Activated CD8-positive, alpha-beta T cell treated with anti-CD3 and anti-CD28 coated beads for 36 hours (primary cell): ENCODE results near the gene GNLY. TPM values are rescaled to one million over a fixed set of nuclear protein-coding genes. Genes with fewer than 3 reads are reported as not detected.

Experiments
- ATAC-seq: fragments of 200-7000 bp; cut with Tn5 transposase; one replicate; pipeline ENCODE4 v1.10.0; 2021; ENCODE audit warnings: mild to moderate bottlenecking, moderate library complexity
- CTCF ChIA-PET: fragments of 350-600 bp; sonication (Branson Sonifier 250); formaldehyde crosslinking; loops from one replicate; lab custom pipeline; 2021; ENCODE audit warnings: antibody characterized with exemption; lab: Charles Lee
- POLR2A ChIA-PET: fragments of 350-600 bp; sonication (Branson Sonifier 250); formaldehyde crosslinking; loops from one replicate; lab custom pipeline; 2021; ENCODE audit warnings: antibody characterized with exemption; lab: Charles Lee
- DNase-seq: peaks from one replicate; pipeline ENCODE4 v3.0.0-alpha.2; 2020
- H3K27ac Mint-ChIP-seq: one replicate; pipeline ENCODE4 v1.8.0; 2021; ENCODE audit warnings: mild to moderate bottlenecking, mixed read lengths
- H3K27me3 Mint-ChIP-seq: one replicate; pipeline ENCODE4 v1.8.0; 2021; ENCODE audit warnings: mixed read lengths
- H3K36me3 Mint-ChIP-seq: one replicate; pipeline ENCODE4 v1.8.0; 2021; ENCODE audit warnings: low read depth, mixed read lengths
- H3K4me1 Mint-ChIP-seq: one replicate; pipeline ENCODE4 v1.8.0; 2021; ENCODE audit warnings: low read depth, mixed read lengths
- H3K4me3 Mint-ChIP-seq: one replicate; pipeline ENCODE4 v1.8.0; 2021; ENCODE audit warnings: mild to moderate bottlenecking, moderate library complexity, mixed read lengths
- H3K9me3 Mint-ChIP-seq: one replicate; pipeline ENCODE4 v1.8.0; 2021; ENCODE audit warnings: mixed read lengths
- CTCF ChIP-seq: fragments of 200-600 bp; IDR thresholded peaks from one replicate; pipeline ENCODE4 v1.8.0; 2022; ENCODE audit warnings: antibody characterized with exemption, mild to moderate bottlenecking
- intact Hi-C: fragments of 100-400 bp; cut with micrococcal nuclease; formaldehyde crosslinking; loops from one replicate; pipeline ENCODE4 v1.10.0; 2022
- total RNA-seq, 2 experiments: library from RNA; stranded (reverse); gene quantifications; one replicate each; pipeline ENCODE4 v1.2.3, GENCODE V29; 2021

GNLY gene
- total RNA-seq, 2 experiments from 2014 or later: 46.7 to 52.6 TPM

GRCh38 chr2:85741211-85741832 is 47.2 kb downstream of the GNLY start:
- ChIA-PET POLR2A (interaction anchor here (1.6 kb wide), 1 partner anchor 22 kb away, joined by 5 read pairs; no protein-coding TSS in a partner anchor), CTCF (interaction anchor here (0.8 to 6.4 kb wide), 4 partner anchors 9 to 73 kb away, joined by 3 to 32 read pairs (median 12); no protein-coding TSS in a partner anchor)
- H3K4me3 Mint-ChIP-seq: no peak overlapping the region
- no peaks in the 10 kb centered on the region for H3K4me1 Mint-ChIP-seq
- no peaks in the 10 kb centered on the region for H3K36me3 Mint-ChIP-seq
- H3K9me3 Mint-ChIP-seq: no peaks in the 10 kb centered on the region
- peaks cover 29% of the 10 kb centered on the region for H3K27me3 Mint-ChIP-seq
- intact Hi-C loops: no loop called here
- DNase-seq (no peak), ATAC-seq (no peak)
- no peak for TF ChIP-seq CTCF
- H3K27ac Mint-ChIP-seq: no peak overlapping the region

GRCh38 chr2:85741833-85742455 is 47.8 kb downstream of the GNLY start:
- ChIA-PET CTCF (interaction anchor here (0.8 to 6.4 kb wide), 5 partner anchors 9 to 72 kb away, joined by 3 to 32 read pairs (median 7); no protein-coding TSS in a partner anchor), POLR2A (no interaction called here)
- intact Hi-C loops: no loop called here
- DNase-seq (no peak), ATAC-seq (no peak)
- H3K27ac Mint-ChIP-seq: no peak overlapping the region
- H3K9me3 Mint-ChIP-seq: no peaks in the 10 kb centered on the region
- H3K4me3 Mint-ChIP-seq: no peak overlapping the region
- no peak for TF ChIP-seq CTCF
- H3K36me3 Mint-ChIP-seq: no peaks in the 10 kb centered on the region
- peaks cover 29% of the 10 kb centered on the region for H3K27me3 Mint-ChIP-seq
- no peaks in the 10 kb centered on the region for H3K4me1 Mint-ChIP-seq

- Mint-ChIP-seq H3K36me3 (no peaks in the 10 kb centered on the region), H3K4me3 (no peak overlapping the region), H3K4me1 (no peaks in the 10 kb centered on the region), H3K9me3 (no peaks in the 10 kb centered on the region), H3K27me3 (peaks cover 31% of the 10 kb centered on the region), H3K27ac (no peak overlapping the region)
- ChIA-PET CTCF (interaction anchor here (1.3 to 6.4 kb wide), 2 partner anchors 14 to 64 kb away, joined by 4 to 32 read pairs; no protein-coding TSS in a partner anchor), POLR2A (no interaction called here)
- peak; percentile 11 for DNase-seq
- ATAC-seq: no peak
- TF ChIP-seq CTCF: no peak
- intact Hi-C loops: no loop called here
Measured at GRCh38 chr2:85743304-85743978, 49.3 kb downstream of the GNLY start.

GRCh38 chr2:85744055-85744454 is 49.9 kb downstream of the GNLY start:
- ChIA-PET CTCF (interaction anchor here (1.3 to 6.4 kb wide), 2 partner anchors 15 to 65 kb away, joined by 4 to 32 read pairs; no protein-coding TSS in a partner anchor), POLR2A (no interaction called here)
- no peak for TF ChIP-seq CTCF
- no peaks in the 10 kb centered on the region for H3K36me3 Mint-ChIP-seq
- no peak overlapping the region for H3K4me3 Mint-ChIP-seq
- intact Hi-C loops: no loop called here
- H3K27ac Mint-ChIP-seq: no peak overlapping the region
- H3K4me1 Mint-ChIP-seq: no peaks in the 10 kb centered on the region
- no peaks in the 10 kb centered on the region for H3K9me3 Mint-ChIP-seq
- H3K27me3 Mint-ChIP-seq: peaks cover 31% of the 10 kb centered on the region
- ATAC-seq (no peak), DNase-seq (no peak)
